ENCODE data around the gene HAUS3.
A peak's percentile ranks its signal among the peaks of the same experiment; 100 is the strongest.
"Not testable (repeated sequence)": the region's sequence is repeated elsewhere in the genome, so short reads cannot be mapped to it uniquely, and the experiment has no call there.

HAUS3 gene

GRCh38 chr4:2218436-2218835 lies 23.5 kb downstream of the HAUS3 start:
- DNase-seq, result no peak

DNA sequence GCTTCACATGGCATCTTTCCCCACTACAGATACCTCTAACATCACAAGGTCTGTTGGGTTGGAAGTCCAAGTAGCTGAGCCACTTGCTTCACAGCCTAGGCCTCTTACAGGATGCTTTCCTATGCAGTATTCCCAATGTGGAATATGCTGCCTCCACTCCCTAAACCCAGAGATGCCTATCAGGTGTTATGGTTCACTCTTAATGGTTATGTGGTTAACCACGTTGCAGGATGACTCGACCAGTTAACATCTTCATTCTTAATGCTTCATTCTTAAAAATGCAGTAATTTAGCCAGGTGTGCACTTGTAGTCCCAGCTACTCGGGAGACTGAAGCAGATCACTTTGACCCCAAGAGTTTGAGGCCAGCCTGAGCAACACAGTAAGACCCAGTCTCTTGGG lies 24.2 kb downstream of the HAUS3 start:
- DNase-seq, result no peak

- DNase-seq, result no peak
These were observed 29.1 kb downstream of the HAUS3 start for GRCh38 chr4:2212831-2213230.

DNA sequence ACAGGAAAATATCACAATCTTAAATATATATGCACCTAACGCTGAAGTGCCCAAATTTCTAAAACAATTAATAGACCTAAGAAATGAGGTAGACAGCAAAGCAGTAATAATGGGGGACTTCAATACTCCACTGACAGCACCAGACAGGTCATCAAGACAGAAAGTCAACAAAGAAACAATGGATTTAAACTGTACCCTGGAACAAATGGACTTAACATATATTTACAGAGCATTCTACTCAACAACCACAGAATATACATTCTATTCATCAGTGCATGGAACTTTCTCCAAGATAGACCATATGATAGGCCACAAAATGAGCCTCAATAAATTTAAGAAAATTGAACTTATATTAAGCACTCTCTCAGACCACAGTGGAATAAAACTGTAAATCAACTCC lies 39.1 kb downstream of the HAUS3 start:
- DNase-seq, result not testable (repeated sequence)

DNA sequence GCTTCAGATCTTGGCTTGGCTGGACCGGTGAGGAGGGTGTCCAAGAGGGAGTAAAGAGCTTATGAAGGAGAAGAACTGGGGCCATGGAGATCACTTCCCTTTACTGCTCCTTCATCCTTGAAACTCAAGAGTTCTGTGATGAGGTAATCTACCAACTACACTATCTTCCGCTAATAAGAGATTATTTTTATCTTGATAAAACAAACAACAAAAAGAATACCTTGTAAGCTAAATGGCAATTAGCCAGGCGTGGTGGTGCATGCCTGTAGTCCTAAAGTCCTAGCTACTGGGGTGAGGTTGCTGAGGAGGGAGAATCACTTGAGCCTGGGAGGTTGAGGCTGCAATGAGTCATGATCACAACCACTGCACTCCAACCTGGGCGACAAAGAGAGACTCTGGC lies 47.4 kb downstream of the HAUS3 start:
- DNase-seq, result no peak

GRCh38 chr4:2193326-2193725 lies 48.6 kb downstream of the HAUS3 start:
- DNase-seq, result no peak

DNA sequence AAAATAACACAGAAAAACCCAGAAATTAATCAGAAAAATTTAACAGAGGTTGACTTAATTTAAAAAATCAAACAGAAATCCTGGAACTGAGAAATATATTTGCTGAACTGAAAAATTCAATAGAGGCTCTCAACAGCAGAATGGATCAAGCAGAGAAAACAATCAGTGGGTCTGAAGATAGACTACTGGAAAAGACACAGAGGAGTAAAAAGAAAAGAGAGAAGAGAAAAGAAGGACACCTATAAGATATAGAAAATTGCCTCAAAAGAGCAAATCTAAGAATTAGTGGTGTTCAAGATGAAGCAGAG lies 55.1 kb downstream of the HAUS3 start:
- no peak for DNase-seq

DNA sequence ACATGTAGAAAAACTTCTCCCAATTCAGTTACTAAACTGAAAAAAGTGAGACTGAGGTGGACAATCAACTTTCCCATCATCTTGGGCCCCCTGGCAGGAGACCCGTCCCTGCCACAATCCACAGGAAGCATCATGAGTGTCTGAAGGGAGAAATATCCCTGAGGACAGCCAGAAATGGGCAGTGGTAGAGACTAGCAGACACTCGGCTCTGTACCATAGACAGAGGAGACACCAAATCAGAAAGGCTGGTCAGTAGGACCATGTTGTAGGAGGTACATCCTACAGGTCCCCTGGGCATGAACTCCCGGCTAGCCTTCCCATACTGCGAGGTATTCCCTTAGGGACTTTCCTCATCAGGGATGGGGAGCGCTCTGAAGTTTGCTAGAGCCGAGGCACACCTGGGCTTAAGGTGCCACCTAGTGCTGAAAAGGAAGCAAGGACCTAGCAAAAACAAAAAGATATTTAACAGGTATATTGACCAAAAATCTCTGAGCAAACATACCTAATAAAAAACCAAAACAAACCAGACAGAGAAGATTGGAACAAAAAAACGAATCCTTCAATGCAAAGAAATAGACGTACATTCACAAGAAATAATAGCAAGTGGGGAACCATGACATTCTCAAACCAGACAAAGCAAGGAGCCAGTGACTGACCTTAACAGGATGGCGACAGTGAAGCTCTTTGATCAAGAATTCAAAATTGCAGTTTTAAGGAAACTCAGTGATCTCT lies 55.6 kb downstream of the HAUS3 start:
- DNase-seq, result no peak

DNA sequence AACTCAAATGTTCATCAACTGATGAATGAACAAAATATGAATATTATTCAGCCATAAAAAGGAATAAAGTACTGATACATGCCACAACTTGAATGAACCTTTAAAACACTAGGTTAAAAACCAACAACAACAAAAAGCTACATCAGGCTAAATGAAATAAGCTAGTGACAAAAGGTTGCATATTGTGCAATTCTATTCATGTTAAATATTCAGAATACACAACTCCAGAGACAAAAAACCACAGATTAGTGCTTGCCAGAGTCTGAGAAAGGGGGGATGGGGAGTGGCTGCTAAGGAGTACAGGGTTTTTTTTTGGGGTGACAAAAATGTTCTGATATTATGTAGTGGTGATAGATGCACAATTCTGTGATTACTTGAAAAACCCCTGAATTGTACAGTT lies 58.5 kb downstream of the HAUS3 start:
- DNase-seq, result no peak

- DNase-seq, result no peak
These were observed 58.9 kb downstream of the HAUS3 start for GRCh38 chr4:2182994-2183393.

DNA sequence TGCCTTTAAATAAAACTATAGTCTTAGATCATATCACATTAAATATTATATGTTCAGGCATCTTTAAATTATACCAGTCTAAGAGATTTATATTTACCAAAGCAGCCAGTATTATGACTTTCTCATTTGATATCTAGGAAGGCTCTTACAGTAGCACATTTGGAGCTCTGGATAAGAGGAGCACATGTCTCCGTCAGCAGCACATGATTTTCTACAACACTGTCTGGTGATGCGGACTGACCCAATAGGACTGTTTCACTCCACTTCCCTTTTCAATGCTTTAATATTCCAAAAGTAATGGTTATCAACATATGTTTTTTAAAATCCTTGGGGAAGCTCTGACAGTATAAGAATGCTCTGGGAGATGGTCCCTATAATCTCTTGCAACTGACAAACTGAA lies 61.5 kb downstream of the HAUS3 start:
- DNase-seq, result no peak

GRCh38 chr4:2179717-2180116 lies 62.2 kb downstream of the HAUS3 start:
- DNase-seq, result peak; percentile 50

GRCh38 chr4:2178986-2179385 lies 62.9 kb downstream of the HAUS3 start:
- DNase-seq, result no peak

Data from DMS79 (cell line).